MM.1S (cell line): ENCODE data around the gene CAB39.

Experiments used
- DNase-seq: peaks from one replicate; pipeline ENCODE4 v3.0.0-alpha.2; 2015
- H2AFZ ChIP-seq: fragments of 300-600 bp; sonication (generic); 2 replicates; pipeline ENCODE4 v1.6.0; 2016; ENCODE audit warnings: antibody characterized with exemption, low read length
- H3F3A ChIP-seq: fragments of 300-600 bp; sonication (generic); 2 replicates; pipeline ENCODE4 v1.6.1; 2016; ENCODE audit warnings: mild to moderate bottlenecking, antibody characterized with exemption, low read length, moderate library complexity, mixed read lengths; ENCODE audit not compliant: insufficient read depth
- H3K27ac ChIP-seq: fragments of 300-600 bp; sonication (generic); 2 replicates; pipeline ENCODE4 v1.5.1; 2016; ENCODE audit warnings: mild to moderate bottlenecking, low read length
- H3K27me3 ChIP-seq: fragments of 300-600 bp; sonication (generic); replicated peaks from 2 replicates; pipeline ENCODE4 v1.6.0; 2016; ENCODE audit warnings: low read length; ENCODE audit not compliant: insufficient read depth
- H3K36me3 ChIP-seq: fragments of 300-600 bp; sonication (generic); replicated peaks from 2 replicates; pipeline ENCODE4 v1.6.1; 2016; ENCODE audit warnings: mild to moderate bottlenecking, low read length, mixed read lengths; ENCODE audit not compliant: insufficient read depth
- H3K4me1 ChIP-seq: fragments of 300-600 bp; sonication (generic); 2 replicates; pipeline ENCODE4 v1.6.1; 2016; ENCODE audit warnings: low read length, mixed read lengths
- H3K4me2 ChIP-seq: fragments of 300-600 bp; sonication (generic); 2 replicates; pipeline ENCODE4 v1.6.0; 2016; ENCODE audit warnings: low read depth, low read length
- H3K4me3 ChIP-seq: fragments of 300-600 bp; sonication (generic); 2 replicates; pipeline ENCODE4 v1.5.1; 2016; ENCODE audit warnings: low read length, mixed read lengths
- H3K79me2 ChIP-seq: fragments of 300-600 bp; sonication (generic); 2 replicates; pipeline ENCODE4 v1.6.1; 2016; ENCODE audit warnings: mixed run types, low read length, mixed read lengths
- H3K9ac ChIP-seq: fragments of 300-600 bp; sonication (generic); 2 replicates; pipeline ENCODE4 v1.6.1; 2016; ENCODE audit warnings: low read length, mixed read lengths
- H3K9me2 ChIP-seq: fragments of 300-600 bp; sonication (generic); replicated peaks from 2 replicates; pipeline ENCODE4 v1.6.1; 2016; ENCODE audit warnings: mild to moderate bottlenecking, low read length, mixed read lengths; ENCODE audit not compliant: insufficient read depth
- H3K9me3 ChIP-seq: fragments of 300-600 bp; sonication (generic); replicated peaks from 2 replicates; pipeline ENCODE4 v1.6.1; 2016; ENCODE audit warnings: mild to moderate bottlenecking, low read length, mixed read lengths; ENCODE audit not compliant: insufficient read depth
- H4K20me1 ChIP-seq: fragments of 300-600 bp; sonication (generic); 2 replicates; pipeline ENCODE4 v1.6.1; 2016; ENCODE audit warnings: mild to moderate bottlenecking, low read length, moderate library complexity, mixed read lengths; ENCODE audit not compliant: insufficient read depth
- CTCF ChIP-seq: fragments of 300-600 bp; sonication (generic); IDR thresholded peaks from 2 replicates; pipeline ENCODE4 v1.5.1; 2016; ENCODE audit warnings: antibody characterized with exemption, low read length, mixed read lengths
- EZH2 ChIP-seq: fragments of 300-600 bp; sonication (generic); optimal IDR thresholded peaks from 2 replicates; pipeline ENCODE3; 2017; ENCODE audit warnings: low read depth, mild to moderate bottlenecking, antibody characterized with exemption, low read length, mixed read lengths
- EZH2phosphoT487 ChIP-seq: fragments of 300-600 bp; sonication (generic); IDR thresholded peaks from 2 replicates; pipeline ENCODE4 v1.6.1; 2018; ENCODE audit warnings: antibody characterized with exemption, low read length

CAB39 gene

GRCh38 chr2:230798769-230799399, 86.2 kb downstream of the CAB39 start:
- no peaks in the 10 kb centered on the region; the same call in 1 of the 2 replicates for H3K36me3 ChIP-seq
- no peak overlapping the region for H2AFZ ChIP-seq
- H3F3A ChIP-seq: no peaks in the 10 kb centered on the region
- H3K4me3 ChIP-seq: no peak overlapping the region
- H3K79me2 ChIP-seq: 0 out of 2 replicates have a peak, but pooled peaks cover 2% of the 10 kb centered on the region
- H3K27me3 ChIP-seq: no peaks in the 10 kb centered on the region
- no peaks in the 10 kb centered on the region for H4K20me1 ChIP-seq
- H3K9me3 ChIP-seq: no peaks in the 10 kb centered on the region
- no peaks in the 10 kb centered on the region for H3K9me2 ChIP-seq
- DNase-seq: peak; percentile 56
- no peak overlapping the region for H3K9ac ChIP-seq
- no peak overlapping the region for H3K27ac ChIP-seq
- TF ChIP-seq EZH2 (no peak), CTCF (peak; percentile 53)
- no peak overlapping the region for H3K4me2 ChIP-seq
- no peaks in the 10 kb centered on the region for H3K4me1 ChIP-seq

GRCh38 chr2:230805353-230806017, 92.8 kb downstream of the CAB39 start:
- H3K27me3 ChIP-seq: no peaks in the 10 kb centered on the region
- H3K79me2 ChIP-seq: no peaks in the 10 kb centered on the region
- TF ChIP-seq EZH2 (no peak), CTCF (no peak), EZH2phosphoT487 (no peak)
- no peaks in the 10 kb centered on the region for H3K9me2 ChIP-seq
- no peaks in the 10 kb centered on the region for H4K20me1 ChIP-seq
- no peak overlapping the region for H3K9ac ChIP-seq
- DNase-seq: no peak
- H3K27ac ChIP-seq: no peak overlapping the region
- no peak overlapping the region for H3K4me2 ChIP-seq
- H3F3A ChIP-seq: no peaks in the 10 kb centered on the region
- no peaks in the 10 kb centered on the region; the same call in 1 of the 2 replicates for H3K36me3 ChIP-seq
- H2AFZ ChIP-seq: no peak overlapping the region
- H3K4me3 ChIP-seq: no peak overlapping the region
- no peaks in the 10 kb centered on the region for H3K9me3 ChIP-seq
- no peaks in the 10 kb centered on the region for H3K4me1 ChIP-seq

- Histone ChIP-seq H3K9me2 (no peaks in the 10 kb centered on the region), H3K4me3 (no peak overlapping the region), H3F3A (no peaks in the 10 kb centered on the region), H3K9ac (no peak overlapping the region), H3K79me2 (no peaks in the 10 kb centered on the region), H3K9me3 (no peaks in the 10 kb centered on the region), H3K36me3 (peaks cover 7% of the 10 kb centered on the region; the same call in 1 of the 2 replicates), H3K4me1 (no peaks in the 10 kb centered on the region), H3K27me3 (no peaks in the 10 kb centered on the region), H4K20me1 (no peaks in the 10 kb centered on the region), H3K27ac (no peak overlapping the region), H3K4me2 (no peak overlapping the region), H2AFZ (no peak overlapping the region)
- no peak for DNase-seq
- TF ChIP-seq CTCF (no peak), EZH2 (no peak), EZH2phosphoT487 (no peak)
Measured at GRCh38 chr2:230807729-230808128, 95.1 kb downstream of the CAB39 start.
